Vagina (tissue), 2 donors: ENCODE data around the gene MYL6. TPM values are rescaled to one million over a fixed set of nuclear protein-coding genes. Genes with fewer than 3 reads are reported as not detected.

Experiments used
- DNase-seq, 2 donors: peaks; one replicate each; pipeline ENCODE4 v3.0.0-alpha.2; 2017; ENCODE audit errors: extremely low spot score in 2 of 2
- H3K27ac ChIP-seq: fragments of 200-600 bp; sonication (generic); one replicate; pipeline ENCODE4 v1.5.1; 2019
- H3K27me3 ChIP-seq: fragments of 200-600 bp; sonication (generic); one replicate; pipeline ENCODE4 v1.5.1; 2019
- H3K36me3 ChIP-seq, 2 donors: fragments of 200-600 bp; sonication (generic); one replicate each; pipeline ENCODE4 v1.5.1; 2017 to 2019
- H3K4me1 ChIP-seq: fragments of 200-600 bp; sonication (generic); one replicate; pipeline ENCODE4 v1.5.1; 2019
- H3K4me3 ChIP-seq, 2 donors: fragments of 200-600 bp; sonication (generic); 1 replicate in 1 of 2; 2 replicates in 1 of 2; pipeline ENCODE4 v1.5.1; 2016 to 2019
- H3K9me3 ChIP-seq: fragments of 200-600 bp; sonication (generic); one replicate; pipeline ENCODE4 v1.5.1; 2019
- CTCF ChIP-seq, 3 experiments: fragments of 450-650 bp in 2 of 3; fragments of 200-600 bp in 1 of 3; sonication (generic) in 1 of 3; IDR thresholded peaks; one replicate each; pipeline ENCODE4 v1.5.1; 2017 to 2019; ENCODE audit warnings: antibody characterized with exemption in 3 of 3, mild to moderate bottlenecking in 2 of 3, moderate library complexity in 2 of 3
- POLR2A ChIP-seq, 2 donors: fragments of 450-650 bp; IDR thresholded peaks; one replicate each; pipeline ENCODE4 v1.6.1; 2017; ENCODE audit warnings: antibody characterized with exemption in 2 of 2, mild to moderate bottlenecking in 2 of 2, moderate library complexity in 2 of 2
- POLR2AphosphoS5 ChIP-seq, 2 donors: sonication (generic); formaldehyde crosslinking; IDR thresholded peaks; one replicate each; pipeline ENCODE4 v1.9.0; 2017; ENCODE audit warnings: antibody characterized with exemption in 2 of 2, mild to moderate bottlenecking in 2 of 2, low read depth in 1 of 2; ENCODE audit not compliant: insufficient read depth in 1 of 2
- intact Hi-C: fragments of 100-400 bp; cut with DNase I; formaldehyde crosslinking; loops from one replicate; pipeline ENCODE4 v1.15.1; 2023
- total RNA-seq: library from RNA; depleted of rRNA; stranded (reverse); fragments of >200 nt; gene quantifications from one replicate; pipeline ENCODE4 v1.2.3, GENCODE V29; 2016

MYL6 gene
- total RNA-seq, 1 donor from 2014 or later, result 2,285 TPM

GRCh38 chr12:56164345-56164729 is 6.2 kb downstream of the MYL6 start:
- H3K27ac ChIP-seq, result no peak overlapping the region
- H3K4me1 ChIP-seq, result peaks cover 25% of the 10 kb centered on the region
- intact Hi-C loops, result loop anchor here (5.0 kb wide), 1 partner anchor 42 kb away; no protein-coding TSS in a partner anchor
- no peak for DNase-seq
- H3K36me3 ChIP-seq, result peaks cover 3 to 84% of the 10 kb centered on the region in 2 donors
- TF ChIP-seq POLR2AphosphoS5 (IDR thresholded peaks at IDR 0.05; ENCODE audit: insufficient read depth in 1 of 2, low read depth in 1 of 2) (peak in 1 of 2 donors; percentile 44), POLR2A (IDR thresholded peaks at IDR 0.05) (no peak)
- no peaks in the 10 kb centered on the region for H3K9me3 ChIP-seq
- no peak overlapping the region for H3K4me3 ChIP-seq
- H3K27me3 ChIP-seq, result no peaks in the 10 kb centered on the region

GRCh38 chr12:56165369-56165768 is 7.2 kb downstream of the MYL6 start:
- TF ChIP-seq POLR2AphosphoS5 (IDR thresholded peaks at IDR 0.05; ENCODE audit: insufficient read depth in 1 of 2, low read depth in 1 of 2), result no peak
- no peak for TF ChIP-seq CTCF (IDR thresholded peaks at IDR 0.05)
- no peak for TF ChIP-seq POLR2A (IDR thresholded peaks at IDR 0.05)
- no peaks in the 10 kb centered on the region for H3K9me3 ChIP-seq
- no peaks in the 10 kb centered on the region for H3K27me3 ChIP-seq
- H3K4me1 ChIP-seq, result peaks cover 14% of the 10 kb centered on the region
- no peak for DNase-seq
- peaks cover 3 to 86% of the 10 kb centered on the region in 2 donors for H3K36me3 ChIP-seq
- H3K4me3 ChIP-seq, result no peak overlapping the region
- H3K27ac ChIP-seq, result no peak overlapping the region
- intact Hi-C loops, result no loop called here

- Histone ChIP-seq H3K27ac (no peak overlapping the region), H3K4me3 (no peak overlapping the region), H3K27me3 (no peaks in the 10 kb centered on the region), H3K9me3 (no peaks in the 10 kb centered on the region), H3K4me1 (no peaks in the 10 kb centered on the region), H3K36me3 (peaks cover 0 to 88% of the 10 kb centered on the region in 2 donors)
- DNase-seq, result no peak
- TF ChIP-seq POLR2A (IDR thresholded peaks at IDR 0.05) (no peak), POLR2AphosphoS5 (IDR thresholded peaks at IDR 0.05; ENCODE audit: insufficient read depth in 1 of 2, low read depth in 1 of 2) (no peak), CTCF (IDR thresholded peaks at IDR 0.05) (no peak)
- intact Hi-C loops, result no loop called here
Measured at GRCh38 chr12:56169229-56169759, 11.1 kb downstream of the MYL6 start.

GRCh38 chr12:56172839-56173238 is 14.7 kb downstream of the MYL6 start:
- Histone ChIP-seq H3K27me3 (no peaks in the 10 kb centered on the region), H3K4me1 (no peaks in the 10 kb centered on the region), H3K27ac (no peak overlapping the region), H3K9me3 (no peaks in the 10 kb centered on the region), H3K4me3 (no peak overlapping the region), H3K36me3 (peaks cover 0 to 99% of the 10 kb centered on the region in 2 donors)
- TF ChIP-seq POLR2A (IDR thresholded peaks at IDR 0.05), result no peak
- TF ChIP-seq POLR2AphosphoS5 (IDR thresholded peaks at IDR 0.05; ENCODE audit: insufficient read depth in 1 of 2, low read depth in 1 of 2), result no peak
- no peak for TF ChIP-seq CTCF (IDR thresholded peaks at IDR 0.05)
- no peak for DNase-seq
- intact Hi-C loops, result no loop called here

DNA sequence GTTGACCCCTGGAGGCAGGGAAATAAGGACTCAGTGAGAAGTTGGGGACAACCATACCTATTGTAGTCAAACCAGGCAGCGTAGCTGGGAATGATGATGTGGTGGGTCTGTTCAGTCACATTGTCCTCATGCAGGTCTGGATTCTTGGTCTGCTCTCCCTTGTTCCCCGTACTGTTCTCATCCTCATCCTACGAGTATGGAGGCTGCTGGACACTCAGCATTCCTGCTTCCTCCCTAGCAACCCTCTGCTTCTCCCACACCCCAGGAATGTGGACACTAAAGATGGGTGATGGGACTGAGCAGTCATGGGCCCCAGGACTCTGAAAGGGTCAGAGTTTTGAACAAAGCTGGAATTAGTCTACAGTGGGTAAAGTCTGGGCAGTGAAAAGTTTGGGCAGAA is 20.2 kb downstream of the MYL6 start:
- Histone ChIP-seq H3K27ac (no peak overlapping the region), H3K4me1 (no peaks in the 10 kb centered on the region), H3K27me3 (no peaks in the 10 kb centered on the region), H3K9me3 (no peaks in the 10 kb centered on the region), H3K4me3 (no peak overlapping the region), H3K36me3 (peaks cover 0 to 100% of the 10 kb centered on the region in 2 donors)
- no peak for DNase-seq
- TF ChIP-seq POLR2AphosphoS5 (IDR thresholded peaks at IDR 0.05; ENCODE audit: insufficient read depth in 1 of 2, low read depth in 1 of 2) (no peak), CTCF (IDR thresholded peaks at IDR 0.05) (no peak), POLR2A (IDR thresholded peaks at IDR 0.05) (no peak)
- intact Hi-C loops, result no loop called here
